A549 treated with ZK216348 at 1 μM for 4 hours (cell line): ENCODE results near the gene CHL1. TPM values are rescaled to one million over a fixed set of nuclear protein-coding genes. Genes with fewer than 3 reads are reported as not detected.

Experiments
- total RNA-seq: library from RNA; stranded (reverse); fragments of 200-300 nt; extraction: Qiagen RNA extraction; gene quantifications from 5 replicates; pipeline ENCODE4 v1.2.3, GENCODE V29; 2022; ENCODE audit warnings: low read depth

Gene CHL1
- not detected in 5 replicates for total RNA-seq

GRCh38 chr3:196311-197148 lies at the start of gene CHL1:
Gene CHL1 (plus strand): TSS chr3:196763. CDS start chr3:319777, 123,014 bp downstream.

